ENCODE results near the gene HOTAIR.

HOTAIR gene

DNA sequence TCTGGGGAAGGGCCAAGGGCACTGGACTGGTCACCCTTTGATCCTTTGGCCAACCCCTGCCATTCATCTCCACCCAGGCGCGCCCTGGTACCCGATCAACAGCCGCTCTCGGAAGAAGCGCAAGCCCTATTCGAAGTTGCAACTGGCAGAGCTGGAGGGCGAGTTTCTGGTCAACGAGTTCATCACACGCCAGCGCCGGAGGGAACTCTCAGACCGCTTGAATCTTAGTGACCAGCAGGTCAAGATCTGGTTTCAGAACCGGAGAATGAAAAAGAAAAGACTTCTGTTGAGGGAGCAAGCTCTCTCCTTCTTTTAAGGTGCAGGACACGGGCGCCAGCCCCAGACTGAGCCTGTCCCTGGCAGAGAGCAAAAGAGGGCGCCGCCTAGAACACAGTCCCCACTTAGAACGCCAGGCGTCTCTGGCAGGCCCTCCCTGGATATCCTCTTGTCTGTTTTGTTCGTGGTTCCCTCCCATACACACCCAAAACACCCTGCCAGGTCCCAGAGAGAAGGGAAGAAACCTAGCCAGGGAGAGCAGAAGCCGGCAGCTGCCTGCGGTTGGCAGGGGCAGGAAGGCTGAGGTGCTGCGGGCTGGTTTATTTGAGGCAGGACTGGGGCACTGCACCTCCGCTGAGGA, 18.4 kb downstream of the HOTAIR start:
- DNase-seq: no peak

DNA sequence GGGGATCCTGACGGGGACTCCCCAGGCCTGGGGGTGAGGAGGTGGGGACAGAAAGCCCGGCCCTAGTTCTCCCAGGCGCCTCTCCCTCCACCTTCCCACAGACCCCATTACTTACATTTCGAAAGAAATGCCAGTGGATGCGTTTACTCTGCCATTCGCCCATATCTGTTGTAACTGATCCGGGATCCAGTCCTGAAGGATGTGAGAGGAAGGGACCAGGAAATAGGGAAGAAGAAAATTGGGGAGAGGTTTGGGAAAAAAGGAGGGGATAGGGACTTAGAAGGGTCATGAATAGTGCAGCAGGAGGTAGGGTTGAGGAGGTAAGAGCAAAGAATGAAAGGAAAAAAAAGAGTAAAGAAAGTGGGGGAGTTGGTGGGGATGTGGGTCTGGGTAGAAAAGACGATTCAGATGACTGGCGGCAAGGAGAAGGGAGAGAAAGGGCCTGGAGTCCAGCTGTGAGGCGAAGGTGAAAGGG, 18.9 kb downstream of the HOTAIR start:
- DNase-seq: no peak

DNA sequence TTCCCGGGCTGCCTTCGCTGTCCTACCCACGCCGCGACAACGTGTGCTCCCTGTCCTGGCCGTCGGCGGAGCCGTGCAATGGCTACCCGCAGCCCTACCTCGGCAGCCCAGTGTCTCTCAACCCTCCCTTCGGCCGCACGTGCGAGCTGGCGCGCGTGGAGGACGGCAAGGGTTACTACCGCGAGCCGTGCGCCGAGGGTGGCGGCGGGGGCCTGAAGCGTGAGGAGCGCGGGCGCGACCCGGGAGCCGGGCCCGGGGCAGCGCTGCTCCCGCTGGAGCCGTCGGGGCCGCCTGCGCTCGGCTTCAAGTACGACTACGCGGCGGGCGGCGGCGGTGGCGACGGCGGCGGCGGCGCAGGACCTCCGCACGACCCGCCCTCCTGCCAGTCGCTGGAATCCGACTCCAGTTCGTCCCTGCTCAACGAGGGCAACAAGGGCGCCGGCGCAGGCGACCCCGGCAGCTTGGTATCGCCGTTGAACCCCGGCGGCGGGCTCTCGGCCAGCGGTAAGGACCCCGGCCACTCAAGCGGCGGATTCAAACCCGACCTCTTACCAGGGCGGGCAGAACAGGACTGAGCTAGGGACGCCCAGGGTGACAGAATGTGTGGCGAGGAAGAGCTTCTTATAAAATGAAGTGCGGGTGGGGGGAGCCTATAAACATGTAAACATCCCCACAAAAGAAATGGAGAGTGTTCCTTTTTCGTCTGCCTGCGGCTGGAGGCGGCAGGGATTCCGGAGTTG, 19.5 kb downstream of the HOTAIR start:
- DNase-seq: no peak

DNA sequence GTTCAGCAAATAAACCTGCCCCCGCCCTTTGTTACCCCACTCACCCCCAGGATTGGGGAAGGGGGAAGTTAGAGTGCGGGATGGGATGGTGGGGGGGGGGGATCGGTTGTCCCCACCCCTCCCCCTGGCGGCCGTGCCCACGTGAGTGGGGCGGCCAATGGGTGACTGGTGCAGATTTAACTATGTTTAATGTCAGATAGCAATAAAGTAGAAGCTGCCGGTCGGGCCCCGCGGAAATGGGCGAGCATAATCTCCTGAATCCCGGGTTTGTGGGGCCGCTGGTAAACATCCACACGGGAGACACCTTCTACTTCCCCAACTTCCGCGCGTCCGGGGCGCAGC, 20.1 kb downstream of the HOTAIR start, which contains the start of gene HOXC12:
Gene HOXC12 (plus strand): TSS at position 210 of the 342 bp plus-strand sequence. CDS start 27 bp downstream, at position 237.
- DNase-seq: no peak

DNA sequence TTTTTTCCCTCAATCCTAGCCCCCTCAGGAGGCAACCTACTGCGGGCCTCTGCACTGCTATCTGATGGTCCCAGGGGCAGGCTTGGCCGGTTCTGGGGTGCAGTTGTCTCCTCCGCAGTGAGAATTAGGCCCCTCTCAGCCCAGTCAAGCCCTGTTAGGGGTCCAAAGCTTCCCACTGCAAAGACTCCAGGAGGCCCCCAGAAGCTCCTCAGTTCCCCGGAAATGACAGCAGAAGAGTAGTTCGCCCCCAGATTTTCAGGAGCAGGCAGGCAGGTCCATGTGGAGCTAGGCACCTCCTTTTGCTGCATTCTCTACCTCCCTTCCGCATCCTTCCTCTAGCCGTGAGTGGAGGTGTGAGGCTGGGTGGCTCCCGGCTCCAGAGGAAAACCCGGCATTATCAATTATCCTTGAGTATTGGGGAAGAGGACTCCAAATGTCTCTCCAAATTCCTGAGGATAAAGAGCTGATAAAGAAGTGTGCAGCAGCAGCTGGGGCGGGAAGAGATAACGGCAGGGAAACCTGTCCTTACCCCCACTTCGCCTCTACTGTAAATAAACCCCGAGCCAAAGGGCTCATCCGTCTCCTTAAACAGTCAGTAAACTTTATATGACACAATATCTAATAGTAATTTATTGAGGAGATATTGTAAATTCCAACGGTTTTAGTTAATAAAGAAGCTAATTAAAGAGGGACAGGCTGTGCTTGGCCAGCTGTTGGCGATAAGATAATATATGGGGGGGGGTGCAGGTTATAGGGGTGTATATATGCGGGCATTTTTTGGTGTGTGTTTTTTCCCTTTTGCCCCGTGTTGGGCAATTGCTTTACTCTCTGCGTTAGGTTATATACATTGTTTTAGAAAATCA, 20.7 kb downstream of the HOTAIR start:
- DNase-seq: no peak

DNA sequence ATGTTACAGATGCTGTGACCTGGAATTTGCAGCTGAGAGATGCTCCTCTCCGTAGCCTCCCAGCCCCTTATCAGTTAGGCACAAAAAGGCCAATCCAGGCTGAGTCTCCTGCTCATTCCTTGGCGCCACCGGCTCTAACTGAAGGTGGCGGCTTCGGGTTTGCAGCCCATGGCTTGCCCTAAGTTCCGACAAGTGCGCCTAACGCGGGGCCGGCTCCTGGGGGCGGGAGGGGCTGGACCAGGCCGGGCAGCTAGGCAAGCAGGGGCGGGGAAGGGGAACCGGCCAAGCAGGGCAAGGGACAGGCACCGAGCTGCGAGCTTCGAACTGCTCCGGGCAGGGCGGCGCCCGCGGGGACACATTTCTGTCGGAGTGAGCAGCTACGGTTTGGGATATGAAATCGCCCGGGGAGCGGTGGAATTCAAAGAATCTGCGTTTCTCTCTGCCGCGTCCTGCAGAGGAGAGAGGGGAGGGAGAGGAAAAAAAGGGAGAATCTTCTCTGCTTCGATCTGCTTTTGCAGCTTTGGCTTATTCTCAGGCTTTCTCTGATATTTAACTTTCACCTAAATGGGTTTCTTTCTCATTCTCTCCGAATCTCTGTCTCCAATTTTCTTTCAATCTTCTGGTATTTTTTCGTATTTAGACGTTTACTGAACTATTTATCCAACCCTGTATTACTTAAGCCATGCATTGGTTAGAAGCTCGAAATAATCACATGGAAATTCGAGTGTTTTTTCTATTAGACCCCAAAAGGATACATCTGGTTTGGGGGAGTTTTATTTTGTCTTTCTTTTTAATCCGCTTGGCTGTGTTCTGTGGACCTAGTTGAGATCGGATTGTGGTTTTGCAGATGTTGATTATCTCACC, 21.7 kb downstream of the HOTAIR start:
- DNase-seq: no peak

DNA sequence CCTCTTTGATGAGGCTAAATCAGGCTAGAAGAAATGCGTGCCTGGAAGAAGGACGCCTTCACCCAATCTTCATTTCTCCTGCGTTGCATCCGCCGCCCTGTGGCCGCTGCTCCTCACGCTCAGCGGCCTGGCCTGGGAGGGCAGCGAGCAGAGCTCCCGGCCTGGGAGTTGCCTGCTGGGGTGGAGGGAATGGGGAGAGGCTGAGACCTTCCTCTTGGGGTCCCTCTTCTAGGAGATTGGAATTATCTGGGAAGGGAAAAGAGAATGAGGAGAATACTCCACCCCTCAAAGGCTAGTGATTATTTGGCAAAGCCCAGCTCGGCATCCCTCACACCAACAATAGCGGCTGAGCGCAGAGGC, 22.4 kb downstream of the HOTAIR start:
- DNase-seq: no peak

DNA sequence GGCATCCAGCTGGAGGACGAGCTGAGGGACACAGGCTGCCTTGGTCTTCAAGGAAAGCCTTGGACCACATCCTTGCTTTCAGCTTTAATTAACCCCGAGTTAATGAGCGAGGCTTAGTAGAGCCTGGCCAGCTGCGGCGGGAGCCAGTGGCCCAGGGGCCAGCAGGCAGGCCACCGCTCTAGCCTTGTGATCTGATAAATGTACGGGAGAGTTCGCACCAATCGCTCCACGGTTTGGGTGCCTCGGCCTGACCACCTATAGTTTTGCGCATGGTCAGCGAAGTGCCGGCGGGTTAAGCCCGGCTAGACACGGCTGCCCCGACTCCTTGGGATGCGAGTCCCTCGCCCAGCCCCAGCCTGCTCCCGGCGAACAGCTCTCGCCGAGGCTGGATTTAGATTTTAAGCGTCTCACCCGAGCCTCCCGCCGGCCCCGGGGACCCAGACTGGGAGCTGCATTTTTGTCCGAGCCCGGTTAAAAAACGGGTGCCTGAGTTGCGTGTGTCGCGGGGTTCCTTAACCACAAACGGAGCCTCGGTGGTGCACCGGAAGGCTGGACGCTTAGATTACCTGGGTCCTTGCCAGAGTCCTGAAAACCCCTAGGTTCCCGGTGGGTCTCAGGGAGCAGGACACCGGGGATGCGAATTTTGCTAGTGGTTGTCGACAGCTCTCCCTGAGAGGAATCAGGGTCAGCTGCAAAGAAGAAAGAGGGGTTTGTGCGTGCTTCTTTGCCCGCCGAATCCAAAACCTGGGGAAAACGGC, 23.0 kb downstream of the HOTAIR start:
- no peak for DNase-seq

DNA sequence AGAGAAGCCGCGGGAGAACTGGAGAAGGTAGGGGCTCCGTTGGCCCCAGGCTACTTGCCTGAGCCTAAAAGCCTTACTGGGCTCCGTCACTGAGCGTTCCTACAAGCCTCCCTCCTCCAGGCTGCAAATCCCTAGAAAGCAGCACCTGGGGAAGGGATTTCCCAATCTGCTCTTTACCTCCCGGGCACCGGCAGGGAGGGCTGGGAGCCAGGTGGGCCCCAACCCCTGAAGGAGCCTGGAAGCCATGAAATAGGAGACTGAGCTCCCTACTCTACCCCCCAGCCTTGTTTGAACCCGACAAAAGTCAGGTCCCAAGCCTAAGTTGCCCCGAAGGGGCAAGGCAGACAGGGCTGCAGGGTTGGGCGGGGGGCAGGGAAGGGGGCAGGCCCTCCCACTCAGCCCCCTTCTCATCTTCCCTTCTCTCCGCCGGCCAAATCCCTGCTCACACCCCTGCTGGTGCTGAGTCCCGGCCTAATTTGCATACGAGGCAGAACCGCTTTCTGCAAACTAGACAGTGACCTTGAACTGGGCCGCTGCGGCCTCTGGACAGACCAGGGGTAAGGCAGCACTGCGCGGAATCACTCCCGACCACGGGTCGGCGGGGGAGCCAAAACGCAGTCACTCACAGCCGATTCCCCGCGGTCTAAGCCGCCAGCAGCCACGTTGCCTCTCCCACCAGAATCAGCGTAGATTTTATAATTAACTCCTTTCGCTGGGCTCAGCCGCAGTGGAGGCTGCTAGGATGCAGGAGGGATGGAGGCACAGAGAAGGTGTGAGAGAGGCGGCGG, 23.8 kb downstream of the HOTAIR start:
- DNase-seq: no peak

DNA sequence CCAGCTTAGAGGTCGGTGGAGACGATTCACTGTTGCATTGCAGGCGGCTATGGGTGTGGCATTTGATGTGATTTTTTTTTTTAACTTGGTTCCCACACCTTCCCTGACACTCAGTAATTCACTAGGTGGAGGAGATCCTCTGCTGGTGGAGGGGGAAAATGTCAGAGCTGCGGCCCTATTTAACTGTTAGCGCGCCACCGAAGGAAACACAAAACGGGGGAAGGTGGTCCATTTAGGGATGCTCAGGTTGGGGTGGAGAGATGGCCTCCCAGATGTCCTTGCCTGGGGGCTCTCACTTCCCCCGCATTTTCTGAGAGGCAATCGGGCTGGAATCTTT, 24.3 kb downstream of the HOTAIR start:
- no peak for DNase-seq

DNA sequence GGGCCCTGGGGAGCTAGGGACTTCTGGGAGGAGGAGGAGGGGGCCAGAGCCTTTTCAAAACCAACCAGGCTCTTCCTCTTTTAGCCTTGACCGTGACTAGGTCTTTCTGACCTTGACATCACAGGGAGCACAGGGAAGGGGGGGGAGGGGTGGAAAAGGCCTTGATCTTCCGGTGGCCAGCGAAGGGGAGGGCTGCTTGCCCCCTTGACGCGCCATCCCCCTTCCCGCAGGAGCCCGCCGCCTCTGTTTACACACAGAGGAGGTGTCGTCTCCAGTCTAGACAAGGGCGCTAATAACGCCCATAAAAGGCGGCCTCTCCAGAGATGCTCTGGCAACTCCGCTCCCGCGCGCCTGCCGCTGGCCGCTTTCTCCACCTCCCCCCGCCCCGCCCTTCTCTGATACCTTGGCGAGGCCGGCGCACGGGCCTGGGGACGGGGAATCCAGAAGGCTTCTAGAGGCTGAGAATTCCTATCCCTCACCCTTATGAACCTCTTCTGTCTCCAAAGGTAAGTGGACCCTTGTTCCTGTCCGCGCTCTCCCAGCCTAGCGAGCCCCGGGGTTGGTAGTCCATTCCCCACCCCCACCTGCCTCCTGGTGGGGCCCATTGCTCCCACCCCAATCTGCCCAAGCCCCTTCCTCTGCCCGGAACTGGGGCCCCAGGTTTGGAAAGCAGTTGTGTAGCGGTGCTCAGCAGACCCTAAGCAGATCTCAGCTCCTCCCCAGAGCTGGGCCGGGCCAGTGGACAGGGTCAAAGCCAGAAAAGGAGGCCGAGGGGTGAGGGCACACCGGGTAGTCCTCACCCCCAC, 24.9 kb downstream of the HOTAIR start:
- no peak for DNase-seq

DNA sequence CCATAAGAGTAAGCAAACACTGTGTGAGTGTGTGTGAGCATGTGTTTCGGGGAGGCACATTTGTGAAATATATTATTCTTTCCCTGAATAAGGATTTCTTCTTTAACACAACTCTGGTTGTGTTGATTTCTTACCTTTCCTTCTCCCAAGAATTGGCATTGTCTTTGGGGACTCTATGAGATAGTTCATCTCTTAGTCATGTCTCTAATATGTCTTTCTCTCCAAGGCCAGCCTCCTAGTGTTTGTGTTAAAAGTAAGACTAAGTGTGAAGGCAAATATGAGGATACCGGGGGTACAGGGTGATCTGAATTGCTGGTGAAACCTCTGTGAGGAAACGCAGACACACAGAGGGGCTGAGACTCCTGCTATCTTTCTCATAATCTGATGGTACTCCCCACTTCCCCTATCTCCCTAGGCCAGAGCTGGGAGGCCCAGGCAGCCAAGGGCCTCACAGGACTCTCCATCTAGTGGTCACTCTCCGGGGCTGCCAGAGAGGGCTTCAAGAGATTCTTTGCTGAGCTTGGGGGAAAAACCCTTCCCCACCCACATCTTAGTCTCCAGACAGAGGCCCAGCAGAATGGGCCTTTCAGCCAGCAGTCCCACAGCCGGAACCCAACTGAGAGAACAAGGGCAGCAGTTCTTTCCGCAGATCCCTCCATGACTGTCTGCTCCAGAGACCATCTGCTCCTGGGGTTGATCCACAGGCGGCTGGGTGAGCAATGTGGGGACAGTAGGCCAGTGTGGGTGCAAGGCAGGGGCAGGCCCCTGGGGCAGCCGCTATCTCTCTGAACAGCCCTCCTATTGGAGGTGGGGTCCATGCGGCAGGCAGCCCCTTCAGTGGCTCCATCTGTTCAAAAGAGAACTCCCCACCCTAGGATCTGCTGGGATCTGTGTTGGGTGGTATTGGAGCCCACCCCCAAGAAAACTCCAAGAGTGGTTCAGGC, 25.8 kb downstream of the HOTAIR start:
- no peak for DNase-seq

DNA sequence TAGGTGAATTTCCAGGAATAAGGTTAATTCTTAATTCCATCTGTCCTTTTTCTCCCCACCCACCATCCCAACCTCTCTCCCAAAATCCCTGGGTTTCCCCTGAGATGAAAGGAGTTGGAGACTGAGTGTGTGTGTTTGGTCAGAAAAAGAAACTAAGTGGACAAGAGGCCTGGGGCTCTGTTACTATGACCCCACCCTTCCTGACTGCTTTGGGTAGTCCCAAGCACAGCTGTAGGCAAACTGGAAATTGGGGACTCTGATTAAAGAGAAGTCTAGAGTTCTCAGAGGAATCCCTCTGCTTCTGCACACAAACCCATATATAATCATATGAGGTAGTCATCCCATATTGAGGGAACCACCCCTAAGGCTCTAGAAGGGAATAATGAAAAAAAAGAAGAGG, 27.0 kb downstream of the HOTAIR start:
- DNase-seq: no peak

DNA sequence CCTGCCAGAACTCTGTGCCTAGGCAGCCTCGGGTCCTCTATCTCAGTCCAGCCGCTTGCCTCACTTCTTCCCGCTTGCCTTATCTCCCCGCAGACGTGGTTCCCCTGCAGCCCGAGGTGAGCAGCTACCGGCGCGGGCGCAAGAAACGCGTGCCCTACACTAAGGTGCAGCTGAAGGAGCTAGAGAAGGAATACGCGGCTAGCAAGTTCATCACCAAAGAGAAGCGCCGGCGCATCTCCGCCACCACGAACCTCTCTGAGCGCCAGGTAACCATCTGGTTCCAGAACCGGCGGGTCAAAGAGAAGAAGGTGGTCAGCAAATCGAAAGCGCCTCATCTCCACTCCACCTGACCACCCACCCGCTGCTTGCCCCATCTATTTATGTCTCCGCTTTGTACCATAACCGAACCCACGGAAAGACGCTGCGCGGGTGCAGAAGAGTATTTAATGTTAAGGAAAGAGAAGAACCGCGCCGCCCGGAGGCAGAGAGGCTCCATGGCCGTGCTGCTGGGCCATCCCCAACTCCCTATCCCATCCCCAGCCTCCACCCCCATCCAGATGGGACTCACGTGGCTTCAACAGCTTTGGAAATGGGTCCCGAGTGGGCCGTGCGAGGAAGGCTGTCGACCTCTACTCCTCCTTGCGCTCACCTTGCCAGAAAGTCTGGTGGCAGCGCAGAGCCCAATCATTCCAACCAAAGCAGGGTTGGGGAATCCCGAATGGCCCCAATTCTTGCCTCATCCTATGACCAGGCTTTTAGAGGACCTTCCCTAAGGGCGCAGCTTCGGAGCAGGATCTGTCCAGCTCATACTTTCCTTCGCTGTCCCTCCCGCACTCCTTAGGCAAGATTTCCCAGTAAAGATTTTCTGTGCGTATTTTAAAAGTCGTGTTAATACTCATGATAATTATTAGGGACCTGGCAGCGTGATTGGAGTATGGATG, 29.6 kb downstream of the HOTAIR start:
- no peak for DNase-seq

DNA sequence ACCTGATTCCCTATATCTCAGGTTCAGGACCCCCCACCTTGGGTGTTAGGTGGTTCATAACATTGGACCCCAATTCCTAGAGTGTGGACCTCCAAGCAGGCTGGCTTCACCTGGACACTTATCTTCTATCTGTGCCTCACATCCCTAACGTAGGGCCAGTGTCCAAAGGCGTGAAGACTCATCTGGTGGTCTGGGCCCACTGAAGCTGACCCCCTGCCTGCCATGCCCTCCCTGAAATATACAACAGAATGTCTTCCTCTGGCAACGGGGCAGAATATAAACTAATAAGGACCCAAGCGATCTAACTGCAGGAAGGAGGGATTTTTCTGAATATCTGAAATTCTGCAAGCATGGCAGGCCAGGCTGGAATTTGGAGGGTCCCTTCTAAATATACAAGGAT, 30.5 kb downstream of the HOTAIR start:
- DNase-seq: no peak

DNA sequence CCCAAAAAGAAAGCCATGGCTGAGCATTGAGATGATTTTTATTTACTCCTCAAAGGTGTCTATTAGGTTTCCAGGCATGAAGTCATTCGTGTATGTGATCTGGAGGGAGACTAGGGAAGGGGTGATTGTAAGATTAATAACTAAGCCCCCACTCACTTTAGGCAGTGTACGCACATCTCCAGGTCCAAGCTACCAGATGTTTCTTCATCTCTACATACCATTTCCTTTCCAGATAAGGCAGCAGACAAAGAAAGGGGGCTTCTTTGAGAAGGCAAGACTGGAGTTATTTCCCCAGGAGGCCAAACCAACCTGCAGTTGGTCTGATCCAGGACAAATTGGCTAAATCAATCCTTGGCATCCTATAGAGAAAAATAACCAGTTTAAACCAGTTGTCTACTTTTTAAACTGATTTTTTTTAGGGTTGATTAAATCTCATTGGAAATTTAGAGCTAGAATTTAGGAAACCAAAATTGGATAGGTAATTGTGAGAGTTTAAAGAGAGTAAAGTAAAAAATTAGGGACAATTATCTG, 32.2 kb downstream of the HOTAIR start:
- no peak for DNase-seq

DNA sequence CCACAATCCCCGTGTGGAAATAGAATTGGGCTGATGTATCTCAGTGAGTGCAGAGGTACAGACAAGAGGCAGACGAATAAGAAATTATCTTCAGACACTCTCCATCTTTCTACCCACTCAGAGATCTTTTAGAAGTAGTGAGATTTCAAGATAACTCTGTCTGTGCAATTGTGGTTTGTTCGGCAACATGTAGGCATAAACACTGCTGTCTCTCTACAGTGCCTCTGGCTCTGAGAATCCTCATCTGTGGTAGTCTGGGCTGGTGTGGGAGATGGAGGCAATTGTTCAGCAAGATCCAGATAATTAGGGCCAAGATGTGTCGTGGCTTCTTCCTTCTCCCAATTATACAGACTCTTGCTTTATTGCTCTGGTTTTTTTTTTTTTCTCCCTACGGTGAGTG, 33.0 kb downstream of the HOTAIR start:
- DNase-seq: no peak

DNA sequence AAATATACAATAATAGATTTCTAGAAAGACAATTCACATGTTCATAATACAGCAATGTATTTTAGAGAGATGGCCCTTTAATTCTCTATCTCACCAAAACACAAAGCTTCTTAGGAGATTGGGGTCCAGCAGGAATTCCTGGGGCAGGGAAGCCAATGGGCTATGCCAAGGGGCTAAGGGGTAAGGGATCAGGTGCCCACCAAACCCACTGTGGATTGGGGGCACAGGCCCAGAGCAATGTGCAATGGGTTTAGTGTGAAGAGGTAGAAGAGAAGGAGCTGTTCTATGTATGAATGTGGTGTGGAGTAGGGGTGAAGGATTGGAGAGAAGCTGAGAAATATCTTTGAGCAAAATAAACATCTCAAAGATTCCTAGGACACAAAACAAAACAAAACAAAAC, 33.6 kb downstream of the HOTAIR start:
- DNase-seq: no peak
